ENCODE data around the gene ZNF500. TPM values are rescaled to one million over a fixed set of nuclear protein-coding genes. Genes with fewer than 3 reads are reported as not detected.

Gene ZNF500
- total and polyA plus RNA-seq, 2 of the 4 experiments (the other 2 are of a cell fraction) = 4.5 to 5.9 TPM

DNA sequence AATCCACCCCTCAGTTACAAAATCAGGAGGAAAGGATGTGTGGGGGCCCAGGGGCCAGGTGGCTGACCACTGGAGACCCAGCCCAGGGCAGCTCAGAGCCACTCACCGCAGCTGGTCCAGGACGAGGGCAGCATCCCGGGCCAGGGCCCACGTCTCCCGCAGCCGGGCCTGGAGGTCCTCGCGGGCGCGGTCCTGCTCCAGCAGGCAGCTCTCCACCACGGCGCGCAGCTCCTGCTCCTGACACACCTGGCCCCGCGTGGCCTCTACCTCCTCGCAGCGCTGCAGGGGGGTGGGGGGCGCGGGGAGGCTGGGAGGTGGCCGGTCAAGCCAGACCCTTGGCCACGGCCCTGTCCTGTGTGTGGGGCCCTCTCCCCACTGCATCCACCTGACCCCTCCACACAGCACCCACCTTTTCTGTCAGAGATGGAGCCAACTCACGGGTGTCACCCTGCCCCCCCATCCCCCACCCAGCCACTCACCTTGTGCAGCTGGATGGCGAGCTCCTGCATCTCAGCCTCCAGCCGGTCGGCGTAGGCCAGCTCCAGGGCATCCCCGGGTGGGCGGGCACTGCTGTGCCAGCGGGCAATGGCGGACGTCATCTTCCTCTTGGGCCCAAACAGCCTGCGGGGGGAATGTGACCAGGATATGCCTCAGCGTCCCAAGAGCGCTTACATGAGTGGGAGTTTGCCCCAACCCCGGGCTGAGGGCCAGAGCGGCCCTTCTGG lies 68.5 kb downstream of the ZNF500 start:
- Histone ChIP-seq H4K91ac (ENCODE audit: insufficient read depth, low read depth, low read length) (no peak overlapping the region), H3K23ac (ENCODE audit: low read depth, low read length) (no peak overlapping the region), H3K4me1 (ENCODE audit: control insufficient read depth, insufficient read depth, low read length) (peaks cover 4% of the 10 kb centered on the region; the same call in 1 of the 2 replicates), H3K36me3 (ENCODE audit: control insufficient read depth, insufficient read depth, low read length) (peaks cover 63% of the 10 kb centered on the region), H3K4ac (ENCODE audit: low read depth, low read length) (no peak overlapping the region), H3K9ac (ENCODE audit: low read depth, low read length) (no peak overlapping the region), H2BK5ac (ENCODE audit: low read depth, low read length, poor library complexity, severe bottlenecking) (no peak overlapping the region), H4K20me1 (ENCODE audit: insufficient read depth, low read length) (peaks cover 20% of the 10 kb centered on the region), H3K4me3 (ENCODE audit: insufficient read depth, low read depth, low read length) (no peak overlapping the region), H3K79me1 (ENCODE audit: low read depth in 1 of 2, low read length in 2 of 2) (peaks cover 0 to 26% of the 10 kb centered on the region in 2 experiments; a peak in 3 of 4 replicates), H2BK120ac (ENCODE audit: low read depth, low read length) (no peak overlapping the region), H2AFZ (replicated peaks; ENCODE audit: low read length, poor library complexity) (no peak overlapping the region), H2BK20ac (ENCODE audit: low read depth, low read length) (no peak overlapping the region), H2AK5ac (ENCODE audit: low read depth, low read length) (no peak overlapping the region), H3K56ac (ENCODE audit: extremely low read depth, insufficient read depth, low read length) (no peak overlapping the region; the same call in 1 of the 2 replicates), H3K9me1 (ENCODE audit: insufficient read depth, low read length) (0 out of 2 replicates have a peak, but pooled peaks cover 3% of the 10 kb centered on the region), H2AK9ac (replicated peaks; ENCODE audit: low read depth, low read length, poor library complexity) (no peak overlapping the region), H2BK15ac (ENCODE audit: low read depth, low read length) (no peak overlapping the region), H3K18ac (ENCODE audit: low read depth, low read length) (no peak overlapping the region), H3K14ac (replicated peaks; ENCODE audit: low read depth, low read length) (no peak overlapping the region), H3K4me2 (ENCODE audit: low read depth, low read length) (no peak overlapping the region), H3K9me3 (ENCODE audit: control insufficient read depth, insufficient read depth, low read length) (no peaks in the 10 kb centered on the region), H3K27ac (ENCODE audit: insufficient read depth, low read length) (no peak overlapping the region), H4K5ac (ENCODE audit: low read depth, low read length) (no peak overlapping the region), H3K27me3 (ENCODE audit: control insufficient read depth, insufficient read depth, low read length) (no peaks in the 10 kb centered on the region), H4K8ac (ENCODE audit: low read depth in 2 of 2, low read length in 2 of 2) (no peak overlapping the region)
- ChIA-PET CTCF (no interaction called here), POLR2A (ENCODE audit: unreplicated experiment) (no interaction called here)
- in situ Hi-C loops (cut with MboI; ENCODE audit: low sequenced_read_pairs) = no loop called here
- BruUV-seq (replicated peaks) = no TSS peak
- DNase-seq = no peak
- intact Hi-C loops (cut with micrococcal nuclease) = no loop called here
- WGBS, 2 experiments (ENCODE audit: extremely low coverage in 2 of 2, insufficient read length in 1 of 2) = 95% methylated on average over 24 of the region's 36 CpGs; no CpG with 5 or more reads in 1 of the 2 experiments
- ATAC-seq (ENCODE audit: low read depth) = no peak
- TF ChIP-seq RAD21 (IDR thresholded peaks at IDR 0.05; ENCODE audit: low read length) (no peak), MAZ (IDR thresholded peaks at IDR 0.05; ENCODE audit: borderline replicate concordance, low read depth, low read length) (no peak), MXI1 (IDR thresholded peaks at IDR 0.05; ENCODE audit: borderline replicate concordance, low read depth, low read length) (no peak), POLR2A (IDR thresholded peaks at IDR 0.05; ENCODE audit: low read depth, low read length) (no peak)
- TF ChIP-seq, protein P1, sequence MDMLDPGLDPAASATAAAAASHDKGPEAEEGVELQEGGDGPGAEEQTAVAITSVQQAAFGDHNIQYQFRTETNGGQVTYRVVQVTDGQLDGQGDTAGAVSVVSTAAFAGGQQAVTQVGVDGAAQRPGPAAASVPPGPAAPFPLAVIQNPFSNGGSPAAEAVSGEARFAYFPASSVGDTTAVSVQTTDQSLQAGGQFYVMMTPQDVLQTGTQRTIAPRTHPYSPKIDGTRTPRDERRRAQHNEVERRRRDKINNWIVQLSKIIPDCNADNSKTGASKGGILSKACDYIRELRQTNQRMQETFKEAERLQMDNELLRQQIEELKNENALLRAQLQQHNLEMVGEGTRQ (IDR thresholded peaks at IDR 0.05; ENCODE audit: low read depth, low read length) = no peak
- dilution Hi-C loops (cut with HindIII; ENCODE audit: low sequenced_read_pairs, unreplicated experiment) = no loop called here

Small RNAs within 50 kb of the gene (microRNA-seq; reads per million reads assigned to microRNA genes)
- not detected for gene RF00017 (ENCODE audit: insufficient read depth, insufficient read length)

Small RNAs within 50 kb of the gene (small RNA-seq; reads per million reads assigned to genes)
- gene RF00017 = 0 reads per million in 5 experiments

Other genes starting within 250 kb of the ZNF500 start
- 4.2 and 4.8 TPM in 2 replicates for gene CDIP1, start 228.4 kb downstream of the ZNF500 start, total RNA-seq (2012; rRNA removed)
- gene CDIP1, start 228.4 kb downstream of the ZNF500 start, polyA plus RNA-seq (2012; rRNA removed) = 14.6 and 15.8 TPM in 2 replicates
- gene C16orf96, start 210.8 kb downstream of the ZNF500 start, total RNA-seq (2012; rRNA removed) = not detected in 2 replicates
- gene C16orf96, start 210.8 kb downstream of the ZNF500 start, polyA plus RNA-seq (2012; rRNA removed) = not detected in 2 replicates
- gene UBALD1, start 152.3 kb downstream of the ZNF500 start, total RNA-seq (2012; rRNA removed) = 1.3 and 1.9 TPM in 2 replicates
- gene UBALD1, start 152.3 kb downstream of the ZNF500 start, polyA plus RNA-seq (2012; rRNA removed) = 14.5 and 20.5 TPM in 2 replicates
- 11.7 and 13.9 TPM in 2 replicates for gene MGRN1, start 142.3 kb downstream of the ZNF500 start, total RNA-seq (2012; rRNA removed)
- 26.7 and 32.7 TPM in 2 replicates for gene MGRN1, start 142.3 kb downstream of the ZNF500 start, polyA plus RNA-seq (2012; rRNA removed)
- 22.9 and 28.3 TPM in 2 replicates for gene NUDT16L1, start 73.6 kb downstream of the ZNF500 start, total RNA-seq (2012; rRNA removed)
- 44.3 and 63.8 TPM in 2 replicates for gene NUDT16L1, start 73.6 kb downstream of the ZNF500 start, polyA plus RNA-seq (2012; rRNA removed)
- 22.2 and 24.4 TPM in 2 replicates for gene ANKS3, start 32.9 kb downstream of the ZNF500 start, total RNA-seq (2012; rRNA removed)
- 23.7 and 25.0 TPM in 2 replicates for gene ANKS3, start 32.9 kb downstream of the ZNF500 start, polyA plus RNA-seq (2012; rRNA removed)
- 0.54 and 0.56 TPM in 2 replicates for gene DNAAF8, start 32.6 kb downstream of the ZNF500 start, total RNA-seq (2012; rRNA removed)
- gene DNAAF8, start 32.6 kb downstream of the ZNF500 start, polyA plus RNA-seq (2012; rRNA removed) = 1.7 TPM in 2 replicates
- gene SEPTIN12, start 21.2 kb upstream of the ZNF500 start, total RNA-seq (2012; rRNA removed) = not detected in 2 replicates
- not detected in 2 replicates for gene SEPTIN12, start 21.2 kb upstream of the ZNF500 start, polyA plus RNA-seq (2012; rRNA removed)
- gene SMIM22, start 28.2 kb upstream of the ZNF500 start, total RNA-seq (2012; rRNA removed) = not detected in 2 replicates
- gene SMIM22, start 28.2 kb upstream of the ZNF500 start, polyA plus RNA-seq (2012; rRNA removed) = not detected in 2 replicates
- 13.6 and 14.2 TPM in 2 replicates for gene ROGDI, start 35.5 kb upstream of the ZNF500 start, total RNA-seq (2012; rRNA removed)
- gene ROGDI, start 35.5 kb upstream of the ZNF500 start, polyA plus RNA-seq (2012; rRNA removed) = 27.1 and 30.1 TPM in 2 replicates
- gene GLYR1, start 80.1 kb upstream of the ZNF500 start, total RNA-seq (2012; rRNA removed) = 26.0 and 27.8 TPM in 2 replicates
- 53.2 and 54.2 TPM in 2 replicates for gene GLYR1, start 80.1 kb upstream of the ZNF500 start, polyA plus RNA-seq (2012; rRNA removed)
- 5.7 and 7.8 TPM in 2 replicates for gene UBN1, start 80.3 kb upstream of the ZNF500 start, total RNA-seq (2012; rRNA removed)
- gene UBN1, start 80.3 kb upstream of the ZNF500 start, polyA plus RNA-seq (2012; rRNA removed) = 12.9 and 16.3 TPM in 2 replicates
- 0.28 and 0.36 TPM in 2 replicates for gene PPL, start 170.0 kb upstream of the ZNF500 start, total RNA-seq (2012; rRNA removed)
- gene PPL, start 170.0 kb upstream of the ZNF500 start, polyA plus RNA-seq (2012; rRNA removed) = 0.19 and 0.34 TPM in 2 replicates
- not detected in 2 replicates for gene SEC14L5, start 191.2 kb upstream of the ZNF500 start, total RNA-seq (2012; rRNA removed)
- 0.07 TPM in 1 of 2 replicates, not detected in the other for gene SEC14L5, start 191.2 kb upstream of the ZNF500 start, polyA plus RNA-seq (2012; rRNA removed)